H9 (cell line): ENCODE data around the gene EGLN1. TPM values are rescaled to one million over a fixed set of nuclear protein-coding genes. Genes with fewer than 3 reads are reported as not detected.

ENCODE experiments used
- DNase-seq: peaks from one replicate; pipeline ENCODE4 v3.0.0-alpha.2; 2017
- H2AFZ ChIP-seq: one replicate; pipeline ENCODE4 v1.6.1; 2013; ENCODE audit warnings: mild to moderate bottlenecking, low read length, control low read depth, moderate library complexity
- H2AK5ac ChIP-seq: 2 replicates; pipeline ENCODE4 v1.6.1; 2013; ENCODE audit warnings: low read length, control low read depth, mixed read lengths; ENCODE audit not compliant: insufficient read length
- H2BK120ac ChIP-seq: one replicate; pipeline ENCODE4 v1.6.1; 2013; ENCODE audit warnings: low read depth, mild to moderate bottlenecking, low read length, control low read depth, inconsistent platforms; ENCODE audit not compliant: poor library complexity, severe bottlenecking
- H2BK12ac ChIP-seq: 2 replicates; pipeline ENCODE4 v1.6.1; 2013; ENCODE audit warnings: low read length, control low read depth, mixed read lengths, low read depth; ENCODE audit not compliant: insufficient read length
- H2BK15ac ChIP-seq: 2 replicates; pipeline ENCODE4 v1.6.1; 2013; ENCODE audit warnings: low read depth, low read length, control low read depth
- H2BK20ac ChIP-seq: one replicate; pipeline ENCODE4 v1.6.1; 2013; ENCODE audit warnings: low read depth, mild to moderate bottlenecking, low read length, control low read depth, inconsistent platforms; ENCODE audit not compliant: poor library complexity, severe bottlenecking
- H2BK5ac ChIP-seq: 2 replicates; pipeline ENCODE4 v1.6.1; 2013; ENCODE audit warnings: low read length, control low read depth, mixed read lengths; ENCODE audit not compliant: insufficient read length
- H3K14ac ChIP-seq: 2 replicates; pipeline ENCODE4 v1.6.1; 2013; ENCODE audit warnings: low read length, control low read depth; ENCODE audit not compliant: insufficient read depth
- H3K18ac ChIP-seq: 2 replicates; pipeline ENCODE4 v1.6.1; 2013; ENCODE audit warnings: low read depth, mild to moderate bottlenecking, mixed read lengths, low read length, control low read depth; ENCODE audit not compliant: insufficient read length
- H3K23ac ChIP-seq: 2 replicates; pipeline ENCODE4 v1.6.1; 2013; ENCODE audit warnings: low read length, control low read depth, mixed read lengths, low read depth; ENCODE audit not compliant: insufficient read length
- H3K23me2 ChIP-seq: 2 replicates; pipeline ENCODE4 v1.6.1; 2013; ENCODE audit warnings: low read depth, mild to moderate bottlenecking, mixed read lengths, low read length, control low read depth; ENCODE audit not compliant: insufficient read length, poor library complexity, severe bottlenecking
- H3K27ac ChIP-seq: 2 replicates; pipeline ENCODE4 v1.5.1; 2013; ENCODE audit warnings: low read length, control low read depth, mixed read lengths, low read depth; ENCODE audit not compliant: insufficient read length
- H3K27me3 ChIP-seq: 2 replicates; pipeline ENCODE4 v1.6.1; 2013; ENCODE audit warnings: low read length, control low read depth, inconsistent platforms; ENCODE audit not compliant: insufficient read depth
- H3K4ac ChIP-seq: 2 replicates; pipeline ENCODE4 v1.6.1; 2013; ENCODE audit warnings: low read depth, mild to moderate bottlenecking, control low read depth, inconsistent platforms, low read length, moderate library complexity
- H3K4me1 ChIP-seq: 2 replicates; pipeline ENCODE4 v1.6.1; 2013; ENCODE audit warnings: low read length, control low read depth, inconsistent platforms; ENCODE audit not compliant: insufficient read depth
- H3K4me2 ChIP-seq: 2 replicates; pipeline ENCODE4 v1.6.1; 2013; ENCODE audit warnings: low read length, control low read depth, mixed read lengths; ENCODE audit not compliant: insufficient read length, insufficient read depth
- H3K56ac ChIP-seq: 2 replicates; pipeline ENCODE4 v1.6.1; 2013; ENCODE audit warnings: low read depth, mild to moderate bottlenecking, mixed read lengths, low read length, control low read depth; ENCODE audit not compliant: insufficient read length
- H3K79me1 ChIP-seq: 2 replicates; pipeline ENCODE4 v1.6.1; 2013; ENCODE audit warnings: low read depth, mild to moderate bottlenecking, moderate library complexity, low read length, control low read depth, inconsistent platforms; ENCODE audit not compliant: insufficient read depth, poor library complexity, severe bottlenecking
- H3K79me2 ChIP-seq: 2 replicates; pipeline ENCODE4 v1.6.1; 2013; ENCODE audit warnings: low read length, control low read depth, inconsistent platforms; ENCODE audit not compliant: insufficient read depth
- H3K9ac ChIP-seq: 2 replicates; pipeline ENCODE4 v1.6.1; 2013; ENCODE audit warnings: low read length, control low read depth, mixed read lengths; ENCODE audit not compliant: insufficient read length; ENCODE audit errors: extremely low read depth
- H3K9me3 ChIP-seq: one replicate; pipeline ENCODE4 v1.6.1; 2013; ENCODE audit warnings: low read depth, low read length, inconsistent platforms; ENCODE audit not compliant: control insufficient read depth
- H3T11ph ChIP-seq: one replicate; pipeline ENCODE4 v1.6.1; 2013; ENCODE audit warnings: mild to moderate bottlenecking, low read length, control low read depth, inconsistent platforms
- H4K20me1 ChIP-seq: one replicate; pipeline ENCODE4 v1.6.1; 2013; ENCODE audit not compliant: control insufficient read depth, insufficient read length, insufficient read depth
- H4K5ac ChIP-seq: 2 replicates; pipeline ENCODE4 v1.6.1; 2013; ENCODE audit warnings: low read depth, mild to moderate bottlenecking, mixed read lengths, low read length, control low read depth; ENCODE audit not compliant: insufficient read length
- H4K8ac ChIP-seq: replicated peaks from 2 replicates; pipeline ENCODE4 v1.6.1; 2013; ENCODE audit warnings: low read length, control low read depth, mixed read lengths, low read depth; ENCODE audit not compliant: insufficient read length
- H4K91ac ChIP-seq: 2 replicates; pipeline ENCODE4 v1.6.1; 2013; ENCODE audit warnings: low read depth, mild to moderate bottlenecking, moderate library complexity, mixed read lengths, low read length, control low read depth; ENCODE audit not compliant: insufficient read length
- H3K27ac Mint-ChIP-seq, 3 experiments: 2 replicates in 2 of 3; 3 replicates in 1 of 3; pipeline ENCODE4 v1.8.0; 2020 to 2021; ENCODE audit warnings: mixed read lengths in 3 of 3, mild to moderate bottlenecking in 1 of 3, moderate library complexity in 1 of 3
- H3K27me3 Mint-ChIP-seq: 2 replicates; pipeline ENCODE4 v1.8.0; 2021; ENCODE audit warnings: low read depth, mild to moderate bottlenecking, moderate library complexity, mixed read lengths
- H3K36me3 Mint-ChIP-seq, 3 experiments: 2 replicates in 2 of 3; 3 replicates in 1 of 3; pipeline ENCODE4 v1.8.0; 2020 to 2021; ENCODE audit warnings: low read depth in 3 of 3, mixed read lengths in 3 of 3; ENCODE audit not compliant: insufficient read depth in 1 of 3
- H3K4me1 Mint-ChIP-seq, 2 experiments: 2 replicates each; pipeline ENCODE4 v1.8.0; 2020; ENCODE audit warnings: mixed read lengths in 2 of 2
- H3K4me3 Mint-ChIP-seq, 2 experiments: 2 replicates in 1 of 2; 3 replicates in 1 of 2; pipeline ENCODE4 v1.8.0; 2020 to 2021; ENCODE audit warnings: mild to moderate bottlenecking in 2 of 2, mixed read lengths in 2 of 2, moderate library complexity in 1 of 2
- H3K9me3 Mint-ChIP-seq, 2 experiments: 2 replicates in 1 of 2; 3 replicates in 1 of 2; pipeline ENCODE4 v1.8.0; 2020; ENCODE audit warnings: mild to moderate bottlenecking in 2 of 2, mixed read lengths in 2 of 2, moderate library complexity in 1 of 2
- CTCF ChIP-seq: fragments of 200-600 bp; sonication (generic); conservative IDR thresholded peaks from 3 replicates; pipeline ENCODE4 v1.8.0; 2021; ENCODE audit warnings: antibody characterized with exemption, mild to moderate bottlenecking
- total RNA-seq: library from RNA; stranded (reverse); gene quantifications from 2 replicates; pipeline ENCODE4 v1.2.1, GENCODE V29; 2021

Gene EGLN1
- total RNA-seq, 1 experiment from 2014 or later, result 8.4 TPM

GRCh38 chr1:231386466-231386865 lies 35.6 kb downstream of the EGLN1 start:
- Histone ChIP-seq H3K4me1 (no peaks in the 10 kb centered on the region), H4K5ac (no peak overlapping the region), H3K14ac (no peak overlapping the region), H4K20me1 (no peaks in the 10 kb centered on the region), H3K4me2 (no peak overlapping the region), H2AK5ac (no peak overlapping the region), H2BK5ac (no peak overlapping the region), H2AFZ (no peak overlapping the region), H4K8ac (no peak overlapping the region), H3K9me3 (no peaks in the 10 kb centered on the region), H3K79me1 (no peaks in the 10 kb centered on the region), H3K23ac (no peak overlapping the region), H4K91ac (no peak overlapping the region), H3K56ac (no peak overlapping the region), H3T11ph (no peak overlapping the region), H3K18ac (no peak overlapping the region), H3K9ac (no peak overlapping the region), H3K27ac (no peak overlapping the region), H3K27me3 (no peaks in the 10 kb centered on the region), H2BK20ac (no peak overlapping the region), H3K79me2 (no peaks in the 10 kb centered on the region), H3K23me2 (no peaks in the 10 kb centered on the region), H2BK15ac (no peak overlapping the region), H3K4ac (no peak overlapping the region), H2BK120ac (no peak overlapping the region), H2BK12ac (no peak overlapping the region)
- H3K27me3 Mint-ChIP-seq, result no peaks in the 10 kb centered on the region
- no peak overlapping the region for H3K27ac Mint-ChIP-seq
- H3K36me3 Mint-ChIP-seq, result no peaks in the 10 kb centered on the region
- no peak overlapping the region for H3K4me3 Mint-ChIP-seq
- no peaks in the 10 kb centered on the region for H3K9me3 Mint-ChIP-seq
- no peak for TF ChIP-seq CTCF
- DNase-seq, result no peak
- no peaks in the 10 kb centered on the region for H3K4me1 Mint-ChIP-seq
